GM19351 (cell line): Measurements from ENCODE around the gene MROH9.
A peak's percentile ranks its signal among the peaks of the same experiment; 100 is the strongest.

Experiments used
- ATAC-seq: cut with Tn5 transposase; IDR thresholded peaks from one replicate; pipeline ENCODE4 v1.9.1; 2021; ENCODE audit warnings: mild to moderate bottlenecking, moderate library complexity; ENCODE audit not compliant: unreplicated experiment

The MROH9 gene

DNA sequence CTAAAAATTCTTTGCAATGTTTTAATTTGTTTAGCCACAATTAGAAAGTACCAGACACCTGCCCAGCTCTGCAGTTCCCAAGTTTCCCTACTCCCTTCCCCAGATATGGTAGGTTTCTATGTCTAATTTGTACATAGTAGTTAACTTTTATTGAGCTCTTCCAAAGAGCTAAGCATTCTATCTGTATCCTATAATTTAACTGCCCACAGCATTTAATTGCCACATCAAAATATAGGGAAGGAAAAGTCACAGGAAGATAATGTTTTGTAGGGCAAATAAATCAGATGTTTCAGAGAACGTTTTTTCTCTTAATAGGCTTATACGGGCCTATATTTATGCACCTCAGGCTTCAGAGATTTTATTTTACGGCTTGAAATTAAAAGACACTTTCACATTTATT, 139.7 kb downstream of the MROH9 start:
- no peak for ATAC-seq

DNA sequence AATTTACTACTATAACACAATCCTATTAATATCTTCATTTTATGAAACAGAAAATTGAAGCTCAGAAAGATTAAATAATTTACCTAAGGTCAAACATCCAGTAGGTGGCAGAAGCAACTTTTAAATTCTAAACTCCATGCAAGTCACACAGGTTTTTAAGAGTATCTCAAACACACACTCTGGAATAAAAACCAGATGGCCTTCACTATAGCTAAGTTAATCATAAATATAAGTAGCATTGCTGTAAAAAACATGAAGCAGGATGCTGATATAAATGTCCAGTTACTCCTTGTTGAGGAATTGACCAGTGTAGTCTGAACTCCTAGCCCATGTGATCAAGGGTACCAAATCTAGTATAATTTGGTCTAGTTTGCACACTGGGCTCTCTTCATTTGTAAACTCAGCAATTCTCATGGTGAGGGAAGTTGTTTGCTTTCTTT, 146.0 kb downstream of the MROH9 start:
- peak; percentile 48 for ATAC-seq

- ATAC-seq = no peak
These were observed 146.4 kb downstream of the MROH9 start for GRCh38 chr1:171081763-171082201.

- ATAC-seq = no peak
These were observed 147.3 kb downstream of the MROH9 start for GRCh38 chr1:171082606-171083005.

DNA sequence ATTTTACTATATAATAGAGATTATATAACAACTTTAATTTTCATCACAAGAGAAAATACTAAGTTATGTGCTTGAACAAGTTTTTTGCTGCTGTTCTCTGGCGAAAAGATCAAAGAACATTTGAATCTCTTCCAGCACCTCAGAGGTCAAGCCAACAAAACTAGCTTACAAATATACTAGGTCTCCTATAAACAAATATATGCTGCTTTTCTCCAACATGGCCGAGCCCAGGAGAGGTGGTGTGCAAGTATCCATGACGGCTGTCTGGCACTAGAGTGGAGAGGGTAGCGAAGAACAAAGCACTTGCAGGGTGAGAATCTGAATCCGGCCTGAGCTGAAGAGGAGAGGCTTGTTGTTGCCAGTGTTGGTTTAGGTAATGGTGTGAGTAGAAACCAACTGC, 147.9 kb downstream of the MROH9 start:
- ATAC-seq = no peak

GRCh38 chr1:171084091-171084490, 148.8 kb downstream of the MROH9 start:
- no peak for ATAC-seq

DNA sequence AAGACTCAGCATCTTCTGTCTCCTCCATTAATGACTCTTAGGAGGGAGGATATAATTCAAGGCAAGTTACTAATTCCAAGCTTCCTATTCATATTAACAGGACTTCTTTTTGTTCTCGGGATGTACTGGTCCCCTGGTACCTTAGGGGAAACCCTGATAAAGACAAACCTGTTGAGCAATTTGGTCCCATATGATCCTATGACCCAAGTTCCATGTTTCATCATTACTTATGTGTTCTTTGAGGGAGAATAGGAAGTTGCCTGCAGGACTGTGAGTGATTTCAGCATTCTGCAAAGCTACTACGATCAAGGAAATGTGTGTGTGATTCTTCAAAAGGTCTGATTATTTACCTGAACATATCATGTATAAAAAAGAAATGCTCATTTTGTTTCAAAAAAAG, 149.5 kb downstream of the MROH9 start:
- ATAC-seq = no peak

- no peak for ATAC-seq
These were observed 152.6 kb downstream of the MROH9 start for GRCh38 chr1:171087896-171088295.

- ATAC-seq = no peak
These were observed 155.3 kb downstream of the MROH9 start, which contains the start of gene FMO3 for GRCh38 chr1:171090604-171091003. Gene FMO3, plus strand, starts transcription at chr1:171090905. Its CDS starts 1,754 bp downstream, at chr1:171092659.

GRCh38 chr1:171103862-171104261, 168.5 kb downstream of the MROH9 start:
- no peak for ATAC-seq

GRCh38 chr1:171107262-171107940, 172.1 kb downstream of the MROH9 start:
- ATAC-seq = no peak

- no peak for ATAC-seq
These were observed 172.6 kb downstream of the MROH9 start for GRCh38 chr1:171107969-171108368.

DNA sequence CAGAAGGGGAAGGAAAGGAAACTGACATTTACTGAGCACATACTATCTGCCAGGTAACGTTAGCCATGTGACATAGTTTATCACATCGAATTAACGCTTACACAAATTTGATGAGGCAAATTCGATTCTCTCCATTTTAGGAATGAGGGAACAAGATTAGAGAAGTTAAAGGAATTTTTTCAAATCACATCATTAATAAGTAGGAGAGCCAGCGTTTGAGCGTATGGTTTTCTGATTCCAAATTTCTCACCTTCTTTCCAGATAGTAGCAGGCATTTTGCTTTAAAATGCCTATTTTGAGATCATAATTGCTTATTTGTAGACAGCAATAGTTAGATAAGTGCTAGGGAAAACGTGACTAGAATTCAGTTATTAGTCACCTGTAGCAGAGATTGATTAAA, 174.6 kb downstream of the MROH9 start:
- ATAC-seq = no peak

DNA sequence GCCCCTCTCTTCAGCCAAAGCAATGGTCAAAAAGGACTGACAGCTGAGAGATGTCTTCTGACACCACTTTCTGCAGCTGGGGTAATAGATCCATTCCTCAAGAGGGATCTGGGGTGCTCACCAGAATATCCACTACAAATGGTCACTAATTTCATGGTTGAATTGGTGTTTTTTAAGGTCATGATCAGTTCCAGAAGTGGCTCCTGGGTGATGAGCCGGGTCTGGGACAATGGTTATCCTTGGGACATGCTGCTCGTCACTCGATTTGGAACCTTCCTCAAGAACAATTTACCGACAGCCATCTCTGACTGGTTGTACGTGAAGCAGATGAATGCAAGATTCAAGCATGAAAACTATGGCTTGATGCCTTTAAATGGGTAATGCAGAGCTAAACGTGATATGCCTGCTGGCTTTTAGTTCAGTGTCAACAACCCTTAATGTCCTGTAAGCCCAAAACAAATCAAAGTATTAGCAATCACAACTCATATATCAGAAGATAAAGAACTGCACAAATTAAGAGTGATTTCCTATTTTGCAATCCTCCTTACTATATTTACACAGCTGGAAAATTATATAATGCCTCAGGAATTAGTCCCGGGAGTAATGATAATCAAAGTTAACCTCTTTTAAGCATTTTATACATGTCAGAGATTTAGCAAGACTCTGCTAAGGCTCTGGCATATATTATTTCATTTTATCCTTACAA, 175.4 kb downstream of the MROH9 start:
- ATAC-seq = no peak

DNA sequence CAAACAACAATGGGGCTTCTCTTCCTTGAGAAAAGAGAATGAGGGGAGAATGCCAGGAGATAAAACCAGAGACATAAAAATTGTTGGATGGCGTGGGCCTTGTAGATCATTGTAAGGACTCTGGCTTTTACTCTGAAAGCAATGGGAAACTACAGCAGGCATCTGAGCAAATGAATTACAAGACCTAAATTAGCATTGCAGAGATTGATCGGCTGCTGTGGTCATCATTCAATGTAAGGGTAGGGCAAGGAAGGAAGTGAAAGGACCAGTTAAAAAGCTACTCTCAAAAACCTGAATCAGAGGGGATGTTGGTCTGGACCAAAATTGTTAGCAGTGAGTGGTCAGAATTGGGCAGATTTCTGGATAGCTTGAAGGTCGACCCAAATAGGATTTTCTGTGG, 176.8 kb downstream of the MROH9 start:
- ATAC-seq = no peak

DNA sequence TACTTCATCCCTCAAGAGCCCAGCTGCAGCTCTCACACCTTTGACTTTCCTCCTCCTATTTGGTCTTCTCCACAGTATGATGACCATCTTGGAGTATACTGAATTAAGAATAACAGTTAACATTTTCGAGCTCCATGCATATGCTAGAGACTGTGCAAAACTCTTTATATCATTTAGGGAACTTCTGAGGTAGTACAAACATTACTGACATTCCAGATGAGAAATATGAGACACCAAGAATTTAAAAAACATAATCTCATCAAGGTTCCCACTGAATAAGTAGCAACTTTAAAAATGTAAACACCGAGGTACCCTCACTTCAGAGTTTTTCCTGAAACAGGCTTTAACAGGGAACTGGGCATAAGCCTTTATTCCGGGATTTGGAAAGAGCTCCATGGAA, 178.0 kb downstream of the MROH9 start:
- ATAC-seq = no peak
